SU-DHL-6 (cell line): ENCODE data around the gene TOMM7.

Experiments
- H2AFZ ChIP-seq: fragments of 200-600 bp; sonication (generic); 2 replicates; pipeline ENCODE4 v1.6.1; 2014; ENCODE audit warnings: low read depth, mild to moderate bottlenecking, moderate library complexity, mixed read lengths, antibody characterized with exemption, low read length; ENCODE audit not compliant: severe bottlenecking
- H3F3A ChIP-seq: fragments of 200-600 bp; shearing (Covaris generic); 2 replicates; pipeline ENCODE4 v1.6.0; 2016; ENCODE audit warnings: antibody characterized with exemption, mild to moderate bottlenecking; ENCODE audit not compliant: insufficient read depth
- H3K27ac ChIP-seq: fragments of 200-600 bp; sonication (generic); 2 replicates; pipeline ENCODE4 v1.5.1; 2016; ENCODE audit warnings: low read depth, mild to moderate bottlenecking, low read length, moderate library complexity, mixed read lengths
- H3K27me3 ChIP-seq: fragments of 200-600 bp; sonication (generic), shearing (Covaris generic); 2 replicates; pipeline ENCODE4 v1.6.0; 2014; ENCODE audit warnings: mild to moderate bottlenecking, low read length
- H3K36me3 ChIP-seq: fragments of 200-600 bp; sonication (generic); 2 replicates; pipeline ENCODE4 v1.6.1; 2014; ENCODE audit warnings: mild to moderate bottlenecking, low read length, mixed read lengths
- H3K4me2 ChIP-seq: fragments of 300-600, 200-600 bp; shearing (Covaris generic), sonication (generic); 2 replicates; pipeline ENCODE4 v1.6.0; 2014; ENCODE audit warnings: low read length, low read depth, mild to moderate bottlenecking; ENCODE audit not compliant: poor library complexity, severe bottlenecking
- H3K4me3 ChIP-seq: fragments of 200-600 bp; sonication (generic); 2 replicates; pipeline ENCODE4 v1.5.1; 2014; ENCODE audit warnings: antibody characterized with exemption, low read length, mild to moderate bottlenecking, mixed read lengths; ENCODE audit not compliant: insufficient read depth, poor library complexity, severe bottlenecking
- H3K79me2 ChIP-seq: fragments of 200-600 bp; sonication (generic); 2 replicates; pipeline ENCODE4 v1.6.1; 2014; ENCODE audit warnings: mild to moderate bottlenecking, low read length, moderate library complexity; ENCODE audit not compliant: insufficient read depth
- H3K9ac ChIP-seq: fragments of 200-600 bp; sonication (generic); 2 replicates; pipeline ENCODE4 v1.7.0; 2014; ENCODE audit warnings: mild to moderate bottlenecking, low read length
- H3K9me2 ChIP-seq: fragments of 200-600 bp; sonication (generic); replicated peaks from 2 replicates; pipeline ENCODE4 v1.6.1; 2014; ENCODE audit warnings: low read length; ENCODE audit not compliant: insufficient read depth
- H3K9me3 ChIP-seq: fragments of 200-600 bp; sonication (generic); 2 replicates; pipeline ENCODE4 v1.6.1; 2014; ENCODE audit warnings: low read length, mixed read lengths; ENCODE audit not compliant: insufficient read depth
- H4K20me1 ChIP-seq: fragments of 200-600 bp; sonication (generic); 2 replicates; pipeline ENCODE4 v1.6.1; 2014; ENCODE audit warnings: low read depth, mild to moderate bottlenecking, antibody characterized with exemption, low read length, moderate library complexity, mixed read lengths
- CTCF ChIP-seq: fragments of 200-600 bp; sonication (generic); IDR thresholded peaks from one replicate; pipeline ENCODE4 v1.5.1; 2017; ENCODE audit warnings: antibody characterized with exemption, mild to moderate bottlenecking, low read length, moderate library complexity; ENCODE audit not compliant: insufficient read depth, poor library complexity, severe bottlenecking
- EZH2phosphoT487 ChIP-seq: fragments of 200-600 bp; sonication (generic), shearing (Covaris generic); conservative IDR thresholded peaks from 2 replicates; pipeline ENCODE4 v1.6.1; 2018; ENCODE audit warnings: mild to moderate bottlenecking, antibody characterized with exemption, low read length, moderate library complexity, mixed read lengths

The TOMM7 gene

GRCh38 chr7:22865602-22865960 lies 42.9 kb upstream of the TOMM7 start:
- Histone ChIP-seq H3K79me2 (no peaks in the 10 kb centered on the region), H3K9me3 (no peaks in the 10 kb centered on the region), H3K4me3 (no peak overlapping the region), H2AFZ (no peak overlapping the region), H3K9ac (no peak overlapping the region), H3K27me3 (no peaks in the 10 kb centered on the region), H3F3A (peaks cover 50% of the 10 kb centered on the region), H3K36me3 (peaks cover 14% of the 10 kb centered on the region), H3K27ac (no peak overlapping the region), H3K4me2 (no peak overlapping the region), H3K9me2 (no peaks in the 10 kb centered on the region), H4K20me1 (no peaks in the 10 kb centered on the region)
- TF ChIP-seq EZH2phosphoT487 = no peak
- no peak for TF ChIP-seq CTCF

- peaks cover 19% of the 10 kb centered on the region for H3K36me3 ChIP-seq
- no peak overlapping the region for H3K4me3 ChIP-seq
- H3K27ac ChIP-seq = no peak overlapping the region
- H3K9me3 ChIP-seq = no peaks in the 10 kb centered on the region
- H3F3A ChIP-seq = peaks cover 50% of the 10 kb centered on the region
- H2AFZ ChIP-seq = no peak overlapping the region
- TF ChIP-seq EZH2phosphoT487 (no peak), CTCF (no peak)
- no peaks in the 10 kb centered on the region for H3K79me2 ChIP-seq
- H3K27me3 ChIP-seq = no peaks in the 10 kb centered on the region
- no peak overlapping the region for H3K4me2 ChIP-seq
- H3K9ac ChIP-seq = no peak overlapping the region
- H3K9me2 ChIP-seq = no peaks in the 10 kb centered on the region
- no peaks in the 10 kb centered on the region for H4K20me1 ChIP-seq
Measured at GRCh38 chr7:22864855-22865601, 42.4 kb upstream of the TOMM7 start.

- Histone ChIP-seq H3K79me2 (no peaks in the 10 kb centered on the region), H3K27ac (no peak overlapping the region; the same call in 1 of the 2 replicates), H3K4me3 (no peak overlapping the region), H3K9me2 (no peaks in the 10 kb centered on the region), H3F3A (peaks cover 57% of the 10 kb centered on the region), H3K27me3 (no peaks in the 10 kb centered on the region), H4K20me1 (no peaks in the 10 kb centered on the region), H3K4me2 (no peak overlapping the region), H3K9me3 (no peaks in the 10 kb centered on the region), H3K36me3 (peaks cover 25% of the 10 kb centered on the region), H3K9ac (no peak overlapping the region), H2AFZ (no peak overlapping the region)
- TF ChIP-seq EZH2phosphoT487 (no peak), CTCF (no peak)
Measured at GRCh38 chr7:22864301-22864700, 41.7 kb upstream of the TOMM7 start.
